GM18951 (cell line): ENCODE measurements around the gene POP5.

Experiments
- POLR2A ChIP-seq: IDR thresholded peaks from 4 replicates; pipeline ENCODE4 v1.6.1; 2011; ENCODE audit warnings: mild to moderate bottlenecking; ENCODE audit not compliant: insufficient read length, insufficient read depth; ENCODE audit errors: extremely low read depth
- in situ Hi-C: fragments of 300-500 bp; cut with MboI; formaldehyde crosslinking; loops from one replicate; pipeline ENCODE4 v1.12.0; 2022; ENCODE audit warnings: low sequenced_read_pairs, mixed read lengths, inconsistent platforms; ENCODE audit not compliant: unreplicated experiment

The POP5 gene

DNA sequence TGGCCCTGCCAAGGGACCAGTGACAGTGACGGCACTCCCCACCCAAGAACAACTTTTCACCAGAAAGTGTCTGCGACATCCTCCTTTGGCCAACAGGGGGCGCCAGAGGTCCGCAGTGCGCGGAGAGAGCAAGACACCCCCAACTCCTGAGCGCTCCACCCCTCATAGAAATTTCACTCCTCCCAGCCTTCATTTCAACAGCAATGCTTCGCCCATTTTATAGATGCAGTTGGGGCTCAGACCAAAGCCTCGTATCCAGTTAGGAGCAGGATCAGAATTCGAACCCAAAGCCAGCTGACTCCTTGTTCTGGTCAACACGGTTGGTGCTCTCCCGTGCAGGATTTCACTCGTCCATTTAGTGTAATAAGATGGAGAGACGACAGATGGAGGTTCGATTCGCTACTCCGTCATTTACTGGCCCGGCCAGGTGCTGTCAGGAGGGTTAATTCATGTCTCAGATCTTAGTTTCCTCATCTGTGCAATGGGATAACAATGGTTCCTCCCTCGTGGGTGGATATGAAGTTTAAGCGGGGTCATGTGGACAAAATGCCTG, 2.4 kb upstream of the POP5 start:
- in situ Hi-C loops = no loop called here
- TF ChIP-seq POLR2A = no peak

DNA sequence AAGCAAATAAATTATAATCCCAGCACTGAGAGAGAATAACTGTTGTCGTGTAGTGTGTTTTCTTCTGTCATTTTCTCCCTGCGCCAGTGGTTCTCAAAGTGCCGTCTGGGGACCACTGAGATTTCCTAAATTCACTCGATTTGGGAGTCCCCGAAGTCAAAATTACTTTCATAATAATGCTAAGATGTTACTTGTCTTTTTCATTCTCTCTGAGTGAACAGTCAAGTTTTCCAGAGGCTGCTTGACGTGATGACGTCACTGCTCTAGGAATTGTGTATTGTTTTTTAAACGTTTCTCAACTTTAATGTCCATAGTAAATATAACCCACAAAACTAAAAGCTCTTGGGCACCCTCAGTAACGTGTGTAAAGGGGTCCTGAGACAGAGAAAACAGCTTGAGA, 796 bp upstream of the POP5 start:
- in situ Hi-C loops = no loop called here
- TF ChIP-seq POLR2A = no peak

DNA sequence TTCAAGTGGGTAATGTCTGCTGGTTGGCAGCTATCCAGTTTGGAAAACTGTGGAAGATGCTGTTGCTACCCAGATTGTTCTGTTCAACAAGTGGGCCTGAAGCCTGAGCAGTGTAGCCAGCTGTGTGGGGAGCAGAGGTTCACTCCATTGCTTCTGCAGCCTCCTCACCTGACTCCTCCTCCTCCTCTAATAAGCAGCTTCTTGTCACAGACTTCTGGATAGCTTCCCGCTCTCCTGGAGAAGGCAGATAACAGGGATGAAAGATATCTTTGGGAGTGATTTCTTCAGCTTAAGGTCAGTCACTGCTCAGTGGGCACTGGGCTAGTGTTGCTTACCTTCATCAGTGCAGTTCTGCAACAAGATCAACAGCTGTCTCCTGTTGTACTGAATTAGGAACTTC, 2.0 kb downstream of the POP5 start:
- no peak for TF ChIP-seq POLR2A
- in situ Hi-C loops = no loop called here

DNA sequence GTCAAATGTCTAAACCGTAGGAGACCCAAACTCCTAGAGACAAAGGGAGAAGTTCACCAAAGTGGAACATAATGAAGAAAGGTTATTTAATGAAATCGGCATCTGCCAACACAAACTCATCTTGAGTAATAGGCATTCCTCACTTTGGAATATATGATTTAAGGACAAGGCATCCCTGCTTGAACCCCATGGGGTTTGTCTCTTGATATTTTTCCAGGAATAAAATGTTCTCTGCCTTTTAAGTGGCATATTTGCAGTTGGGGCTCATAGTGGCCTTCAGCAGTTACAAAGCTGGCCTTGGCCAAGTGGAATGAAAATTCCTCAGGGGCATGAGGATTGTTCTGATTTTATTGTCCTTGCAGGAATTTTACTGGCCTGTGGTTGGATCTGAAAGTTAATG, 7.1 kb downstream of the POP5 start:
- TF ChIP-seq POLR2A = no peak

DNA sequence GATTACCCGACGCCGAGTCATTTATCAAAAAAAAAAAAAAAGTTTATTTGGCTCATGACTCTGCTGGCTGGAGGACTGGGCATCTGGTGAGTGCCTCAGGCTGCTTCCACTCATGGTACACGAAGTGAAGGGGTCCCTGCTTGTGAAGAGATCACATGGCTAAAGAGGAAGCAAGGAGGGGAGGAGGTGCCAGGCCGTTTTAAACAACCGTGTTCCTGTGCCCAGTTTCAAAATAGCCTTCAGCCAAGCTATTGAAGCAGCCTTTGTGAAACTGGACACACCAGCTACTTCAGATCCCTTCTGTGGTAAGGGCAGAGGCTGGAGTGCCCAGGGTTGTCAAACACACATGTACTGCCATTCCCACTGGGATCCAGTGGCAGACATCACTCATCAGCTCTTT, 7.6 kb downstream of the POP5 start:
- in situ Hi-C loops = no loop called here
- no peak for TF ChIP-seq POLR2A

More for the DNA sequence above, 7.1 kb downstream of the POP5 start:
- in situ Hi-C loops = no loop called here

GRCh38 chr12:120571299-120571698, 9.9 kb downstream of the POP5 start:
- no peak for TF ChIP-seq POLR2A
- in situ Hi-C loops = no loop called here

GRCh38 chr12:120563495-120563894, 17.7 kb downstream of the POP5 start:
- in situ Hi-C loops = no loop called here
- no peak for TF ChIP-seq POLR2A

DNA sequence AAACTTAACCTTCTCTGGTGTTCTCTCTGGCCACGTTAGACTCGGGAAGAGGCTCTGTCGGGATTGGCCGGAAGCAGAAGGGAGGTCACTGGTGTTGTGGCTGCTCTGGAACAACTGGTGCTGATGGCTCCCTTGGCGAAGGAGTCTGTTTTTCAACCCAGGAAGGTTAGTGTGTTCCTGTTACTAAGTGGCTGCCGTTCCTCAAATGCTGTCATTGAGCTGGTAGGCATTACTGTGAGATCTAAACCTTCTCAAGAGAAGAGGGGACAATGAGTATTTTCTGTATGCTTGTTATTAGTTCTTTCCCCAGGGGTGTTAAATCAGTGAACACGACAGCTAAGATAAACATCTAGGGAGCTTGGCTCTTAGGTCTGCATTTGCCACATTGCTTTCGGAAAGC, 18.3 kb downstream of the POP5 start:
- no peak for TF ChIP-seq POLR2A
- in situ Hi-C loops = no loop called here

GRCh38 chr12:120557589-120557988, 23.6 kb downstream of the POP5 start:
- in situ Hi-C loops = no loop called here
- no peak for TF ChIP-seq POLR2A

GRCh38 chr12:120554678-120555077, 26.5 kb downstream of the POP5 start:
- no peak for TF ChIP-seq POLR2A
- in situ Hi-C loops = no loop called here

- in situ Hi-C loops = no loop called here
- TF ChIP-seq POLR2A = no peak
Observed at GRCh38 chr12:120546050-120546386, 35.2 kb downstream of the POP5 start.

GRCh38 chr12:120544691-120545090, 36.5 kb downstream of the POP5 start:
- in situ Hi-C loops = no loop called here
- TF ChIP-seq POLR2A = no peak

DNA sequence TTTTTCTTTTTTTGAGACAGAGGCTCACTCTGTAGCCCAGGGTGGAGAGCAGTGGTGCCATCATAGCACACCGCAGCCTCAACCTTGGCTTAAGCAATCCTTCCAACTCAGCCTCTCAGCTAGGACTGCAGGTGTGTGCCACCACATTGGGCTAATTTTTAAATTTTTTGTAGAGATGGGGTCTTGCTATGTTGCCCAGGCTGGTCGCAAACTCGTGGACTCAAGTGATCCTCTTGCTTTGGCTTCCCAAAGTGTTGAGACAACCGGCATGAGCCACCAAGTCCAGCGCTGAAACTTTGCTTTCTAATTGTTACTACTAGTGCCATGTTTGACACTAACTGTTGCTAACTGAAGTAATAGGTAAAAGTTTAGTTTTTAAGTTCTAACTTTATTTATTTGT, 39.0 kb downstream of the POP5 start:
- in situ Hi-C loops = no loop called here
- TF ChIP-seq POLR2A = no peak

DNA sequence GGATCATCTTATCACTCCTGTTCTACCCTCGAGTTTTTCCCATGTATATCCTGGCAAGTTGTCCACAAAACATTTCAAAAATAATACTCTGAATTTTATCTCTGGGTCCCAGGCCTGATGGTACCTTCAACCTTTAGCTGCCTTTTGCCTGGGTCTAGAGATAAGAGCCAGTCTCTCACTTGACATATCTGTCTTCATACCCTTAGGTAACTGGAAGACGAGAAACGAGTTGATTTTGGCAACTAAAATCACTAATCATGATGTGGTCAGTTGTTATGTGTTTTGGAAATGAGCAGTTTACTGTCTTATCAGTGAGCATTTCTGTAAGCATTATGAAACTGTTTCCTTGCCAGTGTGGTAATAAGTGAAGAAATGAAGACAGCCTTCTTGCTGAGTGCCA, 40.8 kb downstream of the POP5 start:
- in situ Hi-C loops = no loop called here
- no peak for TF ChIP-seq POLR2A

- no peak for TF ChIP-seq POLR2A
- in situ Hi-C loops = no loop called here
Observed at GRCh38 chr12:120539303-120539702, 41.9 kb downstream of the POP5 start.
